K562 (cell line): ENCODE measurements around the gene ENTPD6. TPM values are rescaled to one million over a fixed set of nuclear protein-coding genes. Genes with fewer than 3 reads are reported as not detected.

Experiments
- ATAC-seq: fragments of 200-7000 bp; cut with Tn5 transposase; 3 replicates; pipeline ENCODE4 v1.9.1; 2020; ENCODE audit warnings: moderate library complexity
- BruUV-seq: library from RNA; stranded (reverse); fragments of 400-500 nt; replicated peaks from 2 replicates; lab custom pipeline; 2021; lab: Mats Ljungman, UMichigan
- CTCF ChIA-PET: fragments of 300-600 bp; formaldehyde crosslinking; extraction: SDS; loops from one replicate; lab custom pipeline; 2021; ENCODE audit warnings: low intra/inter-chr PET ratio; lab: Yijun Ruan, JAX
- POLR2A ChIA-PET: fragments of 300-600, 350-650 bp; sonication (Branson Sonifier 250); formaldehyde crosslinking; extraction: SDS; loops from one replicate; lab custom pipeline; 2021; ENCODE audit warnings: antibody characterized with exemption, inconsistent platforms; lab: Yijun Ruan, JAX
- DNase-seq, 4 experiments: peaks; one replicate each; pipeline versions ENCODE4 v3.0.0 to v3.0.0-alpha.2; 2011 to 2018; ENCODE audit warnings: low spot score in 3 of 4, mixed read lengths in 3 of 4; ENCODE audit errors: extremely low read depth in 1 of 4
- FAIRE-seq: peaks from 2 replicates; lab custom pipeline; 2011; peaks lifted over from hg19 to GRCh38; lab: Jason Lieb, UNC
- H2AFZ ChIP-seq: 2 replicates; pipeline ENCODE4 v1.6.0; 2011; ENCODE audit warnings: low read depth, low read length, control low read depth, inconsistent platforms
- H3K27ac ChIP-seq: fragments of 200-600 bp; 3 replicates; pipeline ENCODE4 v1.8.0; 2011; ENCODE audit warnings: low read depth, mild to moderate bottlenecking, control low read depth, inconsistent platforms, low read length, moderate library complexity, mixed read lengths; ENCODE audit errors: extremely low read depth
- H3K27me3 ChIP-seq, 2 experiments: fragments of 300-600 bp in 1 of 2; 2 replicates in 1 of 2; 3 replicates in 1 of 2; pipeline versions ENCODE4 v1.6.0 to v1.8.0; 2011; ENCODE audit warnings: inconsistent platforms in 2 of 2, low read length in 2 of 2, mild to moderate bottlenecking in 1 of 2, mixed read lengths in 1 of 2, moderate library complexity in 1 of 2; ENCODE audit not compliant: control insufficient read depth in 2 of 2, insufficient read depth in 2 of 2
- H3K36me3 ChIP-seq: fragments of 300-600 bp; 3 replicates; pipeline ENCODE4 v1.8.0; 2011; ENCODE audit warnings: mild to moderate bottlenecking, low read length, inconsistent platforms; ENCODE audit not compliant: control insufficient read depth, insufficient read depth
- H3K4me1 ChIP-seq, 2 experiments: fragments of 200-600 bp in 1 of 2; replicated peaks in 1 of 2; 2 replicates in 1 of 2; 3 replicates in 1 of 2; pipeline versions ENCODE4 v1.5.1 to v1.8.0; 2011; ENCODE audit warnings: inconsistent platforms in 2 of 2, low read length in 2 of 2, mild to moderate bottlenecking in 1 of 2, mixed read lengths in 1 of 2, moderate library complexity in 1 of 2; ENCODE audit not compliant: control insufficient read depth in 2 of 2, insufficient read depth in 2 of 2
- H3K4me2 ChIP-seq: 2 replicates; pipeline ENCODE4 v1.6.1; 2011; ENCODE audit warnings: low read length, control low read depth, inconsistent platforms, mixed read lengths; ENCODE audit not compliant: insufficient read depth
- H3K4me3 ChIP-seq: fragments of 200-600 bp; sonication (generic), shearing (Covaris generic); 2 replicates; pipeline ENCODE4 v1.5.1; 2016; ENCODE audit warnings: control low read depth, inconsistent platforms
- H3K79me2 ChIP-seq: fragments of 200-600 bp; 3 replicates; pipeline ENCODE4 v1.8.0; 2011; ENCODE audit warnings: low read length, inconsistent platforms; ENCODE audit not compliant: control insufficient read depth, insufficient read depth
- H3K9ac ChIP-seq, 2 experiments: 2 replicates each; pipeline versions ENCODE4 v1.6.0 to v1.6.1; 2011; ENCODE audit warnings: low read depth in 2 of 2, low read length in 2 of 2, control low read depth in 1 of 2, inconsistent platforms in 1 of 2, mild to moderate bottlenecking in 1 of 2, mixed read lengths in 1 of 2; ENCODE audit not compliant: insufficient read depth in 1 of 2
- H3K9me1 ChIP-seq: one replicate; pipeline ENCODE4 v1.6.0; 2011; ENCODE audit warnings: inconsistent platforms, mild to moderate bottlenecking, low read length, moderate library complexity; ENCODE audit not compliant: control insufficient read depth, insufficient read depth
- H3K9me3 ChIP-seq: replicated peaks from 2 replicates; pipeline ENCODE4 v1.5.1; 2011; ENCODE audit warnings: low read depth, low read length, inconsistent platforms; ENCODE audit not compliant: control insufficient read depth, insufficient read depth
- H4K20me1 ChIP-seq: replicated peaks from 2 replicates; pipeline ENCODE4 v1.6.1; 2011; ENCODE audit warnings: low read length, inconsistent platforms, mixed read lengths; ENCODE audit not compliant: control insufficient read depth, insufficient read depth
- EP400 ChIP-seq: fragments of 450-650 bp; IDR thresholded peaks from 2 replicates; pipeline ENCODE4 v1.6.1; 2017; ENCODE audit warnings: antibody characterized with exemption, mild to moderate bottlenecking, moderate library complexity
- KDM2B ChIP-seq: fragments of 250-450 bp; sonication (Bioruptor Pico); IDR thresholded peaks from 2 replicates; pipeline ENCODE4 v1.8.0; 2021; ENCODE audit warnings: mild to moderate bottlenecking, moderate library complexity
- MLX ChIP-seq, 2 experiments: fragments of 450-650 bp in 1 of 2; sonication (generic) in 1 of 2; formaldehyde crosslinking; conservative IDR thresholded peaks; 2 replicates each; pipeline versions ENCODE4 v1.4.0 to v1.8.1; 2020 to 2022; ENCODE audit warnings: mild to moderate bottlenecking in 1 of 2, missing genetic modification reagents in 1 of 2
- TOE1 ChIP-seq, 2 experiments: fragments of 450-650 bp in 1 of 2; sonication (generic) in 1 of 2; formaldehyde crosslinking in 1 of 2; IDR thresholded peaks; 2 replicates each; pipeline versions ENCODE4 v1.7.1 to v1.8.0; 2016 to 2022; ENCODE audit warnings: borderline replicate concordance in 2 of 2, mild to moderate bottlenecking in 2 of 2, antibody characterized with exemption in 1 of 2, inconsistent platforms in 1 of 2, low read depth in 1 of 2, missing genetic modification reagents in 1 of 2, moderate library complexity in 1 of 2
- ZFX ChIP-seq: sonication (generic); formaldehyde crosslinking; IDR thresholded peaks from 2 replicates; pipeline ENCODE4 v1.8.0; 2022; ENCODE audit warnings: mild to moderate bottlenecking, missing genetic modification reagents, moderate library complexity
- ZNF174 ChIP-seq: fragments of 250-450 bp; sonication (Bioruptor Pico); IDR thresholded peaks from 2 replicates; pipeline ENCODE4 v1.4.0; 2020; ENCODE audit warnings: mild to moderate bottlenecking
- ZNF431 ChIP-seq: sonication (generic); formaldehyde crosslinking; IDR thresholded peaks from 2 replicates; pipeline ENCODE4 v1.8.0; 2022; ENCODE audit warnings: mild to moderate bottlenecking, missing genetic modification reagents
- ZNF584 ChIP-seq: fragments of 200-800 bp; sonication (Bioruptor generic); IDR thresholded peaks from 2 replicates; pipeline ENCODE4 v1.6.1; 2016; ENCODE audit warnings: low read depth, mild to moderate bottlenecking, missing genetic modification characterization, missing compliant biosample characterization
- ZNF644 ChIP-seq: fragments of 200-800 bp; sonication (Bioruptor generic); IDR thresholded peaks from 2 replicates; pipeline ENCODE4 v1.6.1; 2016; ENCODE audit warnings: low read depth, missing genetic modification characterization, missing compliant biosample characterization
- WGBS: fragments of 100-300 bp; shearing (Covaris generic); methylation state at CpG from one replicate; pipeline ENCODE4 v1.1.6; 2016; ENCODE audit warnings: low coverage, mixed read lengths; ENCODE audit not compliant: insufficient coverage; ENCODE audit errors: missing lambda C conversion rate; 5-methylcytosine and 5-hydroxymethylcytosine counted together
- in situ Hi-C: fragments of 300-500 bp; cut with MboI; formaldehyde crosslinking; loops from 4 replicates; pipeline ENCODE4 v1.15.0; 2018; ENCODE audit warnings: inconsistent platforms, mixed read lengths
- intact Hi-C: fragments of 100-400 bp; cut with micrococcal nuclease; formaldehyde crosslinking; loops from 2 replicates; pipeline ENCODE4 v1.14.2; 2022
- polyA plus RNA-seq, 8 experiments: library from polyadenylated mRNA; depleted of rRNA in 4 of 8; stranded (reverse) in 5 of 8; unstranded in 3 of 8; fragments of >200 nt; fragmentation: Nextera tagmentation in 2 of 8; fragmentation: Illumina TruSeq in 1 of 8; extraction: Ambion mirVana in 2 of 8; extraction: Trizol in 1 of 8; gene quantifications; 2 replicates each; pipeline versions ENCODE4 v1.2.1 to v1.2.3, GENCODE V29; 2011 to 2014; ENCODE audit warnings: inconsistent platforms in 1 of 8, missing spikeins in 1 of 8
- total RNA-seq, 7 experiments: library from RNA; depleted of rRNA in 6 of 7; stranded (reverse); fragments of >200 nt in 6 of 7; fragmentation: Illumina TruSeq in 2 of 7; extraction: Trizol in 2 of 7; gene quantifications; 2 replicates each; pipeline versions ENCODE4 v1.2.1 to v1.2.3, GENCODE V29; 2011 to 2021; ENCODE audit warnings: low replicate concordance in 1 of 7

Gene ENTPD6
- total and polyA plus RNA-seq, 9 of the 15 experiments (the other 6 are each of a cell fraction or from before 2014, with no cell fraction given), result 0.82 to 36.8 (median 22.4) TPM

GRCh38 chr20:25245461-25245860 lies 49.9 kb downstream of the ENTPD6 start (continued):
- TF ChIP-seq MLX (CRISPR knock-in tag; conservative IDR thresholded peaks at IDR 0.05) (no peak), EP400 (no peak), ZNF584 (CRISPR knock-in tag) (no peak), ZFX (CRISPR knock-in tag) (no peak), KDM2B (CRISPR knock-in tag) (no peak), ZNF431 (no peak), ZNF644 (tag) (no peak)

GRCh38 chr20:25246182-25246999 lies 50.9 kb downstream of the ENTPD6 start:
- TF ChIP-seq TOE1 (IDR thresholded peaks at IDR 0.05; ENCODE audit: borderline replicate concordance) (no peak), TOE1 (CRISPR knock-in tag; IDR thresholded peaks at IDR 0.05; ENCODE audit: borderline replicate concordance, low read depth) (no peak), ZNF174 (CRISPR knock-in tag) (no peak)
- Histone ChIP-seq H3K4me2 (peak overlapping the region; percentile 77), H3K4me3 (no peak overlapping the region), H3K27me3 (no peaks in the 10 kb centered on the region), H3K9ac (no peak overlapping the region), H3K4me1 (peaks cover 10 to 21% of the 10 kb centered on the region in 2 experiments; a peak in 4 of 5 replicates), H4K20me1 (no peaks in the 10 kb centered on the region), H2AFZ (no peak overlapping the region), H3K79me2 (peaks cover 21% of the 10 kb centered on the region), H3K36me3 (0 out of 3 replicates have a peak, but pooled peaks cover 3% of the 10 kb centered on the region), H3K9me3 (no peaks in the 10 kb centered on the region), H3K27ac (no peak overlapping the region), H3K9me1 (no peaks in the 10 kb centered on the region)
- intact Hi-C loops (loop anchor here (5.0 kb wide), 1 partner anchor 49 kb away; the partner anchor contains the start of gene ENTPD6), in situ Hi-C loops (no loop called here)
- POLR2A ChIA-PET, result interaction anchor here (1.4 to 1.7 kb wide), 3 partner anchors 9 to 26 kb away, joined by 4 to 8 read pairs (median 7); no protein-coding TSS in a partner anchor
- no TSS peak for BruUV-seq
- no peak for ATAC-seq
- DNase-seq, result no peak
- FAIRE-seq, result no peak
- 59% methylated on average over 8 of the region's 9 CpGs for WGBS
- CTCF ChIA-PET, result no interaction called here
